ENCODE data around the gene MSI2. TPM values are rescaled to one million over a fixed set of nuclear protein-coding genes. Genes with fewer than 3 reads are reported as not detected.

The MSI2 gene
- total and polyA plus RNA-seq, 2 experiments from 2014 or later = 18.9 to 41.8 TPM

GRCh38 chr17:57471868-57472368 is 215.6 kb downstream of the MSI2 start (continued):
- TF ChIP-seq REST (IDR thresholded peaks at IDR 0.05; ENCODE audit: unreplicated experiment) (no peak), ETS1 (IDR thresholded peaks at IDR 0.05) (no peak), JUNB (IDR thresholded peaks at IDR 0.05; ENCODE audit: unreplicated experiment) (no peak), ZNF114 (CRISPR knock-in tag; IDR thresholded peaks at IDR 0.05) (no peak), CTCF (conservative IDR thresholded peaks at IDR 0.05; ENCODE audit: low read depth in 2 of 2) (no peak), POLR2AphosphoS5 (IDR thresholded peaks at IDR 0.05; ENCODE audit: low read depth) (no peak), CREB1 (CRISPR knock-in tag; IDR thresholded peaks at IDR 0.05; ENCODE audit: low read depth) (no peak), ZNF331 (CRISPR knock-in tag; IDR thresholded peaks at IDR 0.05; ENCODE audit: low read depth) (no peak), STAT1 (IDR thresholded peaks at IDR 0.05; ENCODE audit: unreplicated experiment) (no peak)

- H3K4me1 ChIP-seq (ENCODE audit: insufficient read depth) = peaks cover 47% of the 10 kb centered on the region
- H3K4me2 ChIP-seq = peak overlapping the region; percentile 8; the same call in 1 of the 2 replicates
- H3K4me3 Mint-ChIP-seq = no peak overlapping the region
- ATAC-seq = no peak
- no peak overlapping the region for H3K4me3 ChIP-seq
- no peaks in the 10 kb centered on the region for H3K36me3 Mint-ChIP-seq (ENCODE audit: low read depth)
- H3K9me3 Mint-ChIP-seq = no peaks in the 10 kb centered on the region
- no peaks in the 10 kb centered on the region for H3K36me3 ChIP-seq (ENCODE audit: insufficient read depth)
- no peaks in the 10 kb centered on the region; the same call in none of the 2 replicates for H4K20me1 ChIP-seq (replicated peaks; ENCODE audit: insufficient read depth)
- no peaks in the 10 kb centered on the region for H3K27me3 ChIP-seq (ENCODE audit: insufficient read depth)
- H3F3A ChIP-seq (replicated peaks; ENCODE audit: low read depth) = no peaks in the 10 kb centered on the region
- no peak overlapping the region for H3K27ac ChIP-seq (ENCODE audit: low read depth)
- no peaks in the 10 kb centered on the region; the same call in 1 of the 2 replicates for H3K9me2 ChIP-seq (ENCODE audit: insufficient read depth)
- peak overlapping the region; percentile 0; the same call in 1 of the 2 replicates for H3K27ac Mint-ChIP-seq
- peaks cover 69% of the 10 kb centered on the region for H3K4me1 Mint-ChIP-seq
- peaks cover 15% of the 10 kb centered on the region for H3K27me3 Mint-ChIP-seq (ENCODE audit: insufficient read depth, low read depth, poor library complexity)
- 0 out of 2 replicates have a peak, but pooled peaks cover 12% of the 10 kb centered on the region for H3K79me2 ChIP-seq (replicated peaks; ENCODE audit: insufficient read depth)
- no peak overlapping the region for H2AFZ ChIP-seq
- DNase-seq (ENCODE audit: low spot score) = no peak
- no peak for TF ChIP-seq REST (IDR thresholded peaks at IDR 0.05; ENCODE audit: unreplicated experiment)
- no peak for TF ChIP-seq STAT1 (IDR thresholded peaks at IDR 0.05; ENCODE audit: unreplicated experiment)
- no peak for TF ChIP-seq POLR2AphosphoS5 (IDR thresholded peaks at IDR 0.05; ENCODE audit: low read depth)
- TF ChIP-seq ETS1 (IDR thresholded peaks at IDR 0.05) = no peak
- TF ChIP-seq CREB1 (CRISPR knock-in tag; IDR thresholded peaks at IDR 0.05; ENCODE audit: low read depth) = no peak
- TF ChIP-seq JUNB (IDR thresholded peaks at IDR 0.05; ENCODE audit: unreplicated experiment) = no peak
- TF ChIP-seq NANOG (IDR thresholded peaks at IDR 0.05; ENCODE audit: borderline replicate concordance) = no peak
- no peak for TF ChIP-seq CTCF (conservative IDR thresholded peaks at IDR 0.05; ENCODE audit: low read depth in 2 of 2)
- TF ChIP-seq EZH2 (IDR thresholded peaks at IDR 0.05; ENCODE audit: low read depth, unreplicated experiment) = no peak
- TF ChIP-seq ZNF114 (CRISPR knock-in tag; IDR thresholded peaks at IDR 0.05) = no peak
- no peak for TF ChIP-seq ZNF331 (CRISPR knock-in tag; IDR thresholded peaks at IDR 0.05; ENCODE audit: low read depth)
Observed at GRCh38 chr17:57475796-57476195, 219.5 kb downstream of the MSI2 start.

Measured in GM23338 (cell line).